SK-N-SH treated with all-trans-retinoic acid at 6 μM for 48 hours (cell line): ENCODE measurements around the gene PLXNB1.

Experiments used
- ATAC-seq: fragments of 200-7000 bp; cut with Tn5 transposase; 3 replicates; pipeline ENCODE4 v1.9.1; 2020; ENCODE audit warnings: mild to moderate bottlenecking, moderate library complexity
- ARNTL ChIP-seq: fragments of 450-650 bp; formaldehyde crosslinking; IDR thresholded peaks from 2 replicates; pipeline ENCODE4 v1.5.0; 2020; ENCODE audit warnings: low read depth, mild to moderate bottlenecking, moderate library complexity, borderline replicate concordance
- CREB5 ChIP-seq: fragments of 250-450 bp; sonication (Bioruptor Pico); IDR thresholded peaks from 2 replicates; pipeline ENCODE4 v1.5.1; 2020; ENCODE audit warnings: low read depth, mild to moderate bottlenecking, moderate library complexity
- CSDC2 ChIP-seq: fragments of 250-450 bp; sonication (Bioruptor Pico); IDR thresholded peaks from 2 replicates; pipeline ENCODE4 v1.5.0; 2020; ENCODE audit warnings: mild to moderate bottlenecking, moderate library complexity
- CSRNP3 ChIP-seq: fragments of 250-450 bp; sonication (Bioruptor Pico); IDR thresholded peaks from 2 replicates; pipeline ENCODE4 v1.5.1; 2021; ENCODE audit warnings: mild to moderate bottlenecking, moderate library complexity
- ESRRG ChIP-seq: fragments of 250-450 bp; sonication (Bioruptor Pico); IDR thresholded peaks from 2 replicates; pipeline ENCODE4 v1.6.1; 2021; ENCODE audit warnings: mild to moderate bottlenecking
- ISL1 ChIP-seq: fragments of 250-450 bp; sonication (Bioruptor Pico); IDR thresholded peaks from 2 replicates; pipeline ENCODE4 v2.1.2; 2022; ENCODE audit warnings: mild to moderate bottlenecking, moderate library complexity
- OSR1 ChIP-seq: fragments of 250-450 bp; sonication (Bioruptor Pico); IDR thresholded peaks from 2 replicates; pipeline ENCODE4 v1.8.0; 2022; ENCODE audit warnings: moderate library complexity, mild to moderate bottlenecking, inconsistent platforms
- PATZ1 ChIP-seq: fragments of 250-450 bp; sonication (Bioruptor Pico); IDR thresholded peaks from 2 replicates; pipeline ENCODE4 v1.8.0; 2020; ENCODE audit warnings: mild to moderate bottlenecking, moderate library complexity, borderline replicate concordance
- POU6F1 ChIP-seq: fragments of 250-450 bp; sonication (Bioruptor Pico); IDR thresholded peaks from 2 replicates; pipeline ENCODE4 v1.8.0; 2021; ENCODE audit warnings: low read depth, mild to moderate bottlenecking, moderate library complexity, borderline replicate concordance
- PPARA ChIP-seq: fragments of 250-450 bp; sonication (Bioruptor Pico); IDR thresholded peaks from 2 replicates; pipeline ENCODE4 v1.5.0; 2020; ENCODE audit warnings: mild to moderate bottlenecking, borderline replicate concordance
- RARB ChIP-seq: fragments of 250-450 bp; sonication (Bioruptor Pico); IDR thresholded peaks from 2 replicates; pipeline ENCODE4 v1.8.0; 2021; ENCODE audit warnings: mild to moderate bottlenecking, moderate library complexity
- SNAI2 ChIP-seq: fragments of 250-450 bp; sonication (Bioruptor Pico); IDR thresholded peaks from 2 replicates; pipeline ENCODE4 v1.5.0; 2020; ENCODE audit warnings: mild to moderate bottlenecking, moderate library complexity
- TOX ChIP-seq: fragments of 250-450 bp; sonication (Bioruptor Pico); IDR thresholded peaks from 2 replicates; pipeline ENCODE4 v1.8.0; 2021; ENCODE audit warnings: mild to moderate bottlenecking, moderate library complexity, borderline replicate concordance
- TSHZ2 ChIP-seq: fragments of 250-450 bp; sonication (Bioruptor Pico); IDR thresholded peaks from 2 replicates; pipeline ENCODE4 v1.5.0; 2020; ENCODE audit warnings: mild to moderate bottlenecking, moderate library complexity
- ZFP3 ChIP-seq: fragments of 250-450 bp; sonication (Bioruptor Pico); IDR thresholded peaks from 2 replicates; pipeline ENCODE4 v1.5.0; 2020; ENCODE audit warnings: mild to moderate bottlenecking, moderate library complexity
- ZFP30 ChIP-seq: fragments of 450-650 bp; formaldehyde crosslinking; IDR thresholded peaks from 2 replicates; pipeline ENCODE4 v1.5.0; 2022; ENCODE audit warnings: mild to moderate bottlenecking, moderate library complexity
- ZNF565 ChIP-seq: fragments of 450-650 bp; formaldehyde crosslinking; conservative IDR thresholded peaks from 2 replicates; pipeline ENCODE4 v1.5.0; 2020; ENCODE audit warnings: low read depth, mild to moderate bottlenecking, moderate library complexity
- ZNF70 ChIP-seq: fragments of 450-650 bp; formaldehyde crosslinking; IDR thresholded peaks from 2 replicates; pipeline ENCODE4 v1.5.0; 2020; ENCODE audit warnings: mild to moderate bottlenecking, moderate library complexity
- ZNF8 ChIP-seq: fragments of 450-650 bp; formaldehyde crosslinking; IDR thresholded peaks from 2 replicates; pipeline ENCODE4 v1.5.0; 2020; ENCODE audit warnings: mild to moderate bottlenecking, moderate library complexity

Gene PLXNB1

GRCh38 chr3:48406443-48407431 lies 23.1 kb downstream of the PLXNB1 start:
- TF ChIP-seq CREB5 (CRISPR knock-in tag) (no peak), ZNF70 (CRISPR knock-in tag) (no peak), ZNF565 (CRISPR knock-in tag) (no peak), RARB (CRISPR knock-in tag) (no peak), PPARA (CRISPR knock-in tag) (no peak), ISL1 (CRISPR knock-in tag) (no peak), POU6F1 (CRISPR knock-in tag) (no peak), TSHZ2 (CRISPR knock-in tag) (no peak), CSRNP3 (no peak), CSDC2 (CRISPR knock-in tag) (no peak), ZFP30 (CRISPR knock-in tag) (no peak), SNAI2 (CRISPR knock-in tag) (no peak), ESRRG (CRISPR knock-in tag) (no peak), OSR1 (CRISPR knock-in tag) (no peak), ZNF8 (CRISPR knock-in tag) (no peak), ARNTL (CRISPR knock-in tag) (no peak), TOX (CRISPR knock-in tag) (no peak)
- TF ChIP-seq, all 23 proteins: peak for 0
- no peak for ATAC-seq

- TF ChIP-seq TSHZ2 (CRISPR knock-in tag), result no peak
- no peak for TF ChIP-seq ZFP30 (CRISPR knock-in tag)
- TF ChIP-seq PATZ1 (CRISPR knock-in tag), result no peak
- no peak for TF ChIP-seq RARB (CRISPR knock-in tag)
- TF ChIP-seq PPARA (CRISPR knock-in tag), result no peak
- no peak for TF ChIP-seq ZFP3 (CRISPR knock-in tag)
- no peak for TF ChIP-seq CSRNP3
- ATAC-seq, result no peak
These were observed 23.9 kb downstream of the PLXNB1 start for GRCh38 chr3:48405971-48406370.
